Left forelimb (tissue), 1 donor: ENCODE measurements around the gene GOLGA6A.
A peak's percentile ranks its signal among the peaks of the same experiment; 100 is the strongest.
"Not testable (repeated sequence)": the region's sequence is repeated elsewhere in the genome, so short reads cannot be mapped to it uniquely, and the experiment has no call there.

Experiments used
- DNase-seq: peaks from one replicate; pipeline ENCODE4 v3.0.0-alpha.2; 2018; ENCODE audit warnings: low spot score

GOLGA6A gene

GRCh38 chr15:74108111-74108510 lies 25.8 kb upstream of the GOLGA6A start:
- no peak for DNase-seq

- peak; percentile 93 for DNase-seq
Observed at GRCh38 chr15:74099963-74100733, 17.8 kb upstream of the GOLGA6A start.

- DNase-seq: not testable (repeated sequence)
Observed at GRCh38 chr15:74096753-74097474, 14.6 kb upstream of the GOLGA6A start.

- DNase-seq: not testable (repeated sequence)
Observed at GRCh38 chr15:74095610-74096009, 13.3 kb upstream of the GOLGA6A start.

- DNase-seq: not testable (repeated sequence)
Observed at GRCh38 chr15:74094567-74094966, 12.2 kb upstream of the GOLGA6A start.

- not testable (repeated sequence) for DNase-seq
Observed at GRCh38 chr15:74075781-74076180, 6.6 kb downstream of the GOLGA6A start.

- DNase-seq: not testable (repeated sequence)
Observed at GRCh38 chr15:74072614-74073337, 9.6 kb downstream of the GOLGA6A start.

GRCh38 chr15:74072132-74072531 lies 10.2 kb downstream of the GOLGA6A start:
- DNase-seq: not testable (repeated sequence)

GRCh38 chr15:74071645-74072044 lies 10.7 kb downstream of the GOLGA6A start:
- not testable (repeated sequence) for DNase-seq

- DNase-seq: not testable (repeated sequence)
Observed at GRCh38 chr15:74065684-74066411, 16.5 kb downstream of the GOLGA6A start.

- DNase-seq: not testable (repeated sequence)
Observed at GRCh38 chr15:74064822-74065221, 17.5 kb downstream of the GOLGA6A start.

GRCh38 chr15:74064183-74064582 lies 18.2 kb downstream of the GOLGA6A start:
- DNase-seq: not testable (repeated sequence)

GRCh38 chr15:74063425-74064146 lies 18.8 kb downstream of the GOLGA6A start:
- not testable (repeated sequence) for DNase-seq

GRCh38 chr15:74062671-74063070 lies 19.7 kb downstream of the GOLGA6A start:
- DNase-seq: no peak

GRCh38 chr15:74062236-74062635 lies 20.1 kb downstream of the GOLGA6A start:
- no peak for DNase-seq

- DNase-seq: no peak
Observed at GRCh38 chr15:74060251-74060650, 22.1 kb downstream of the GOLGA6A start.

GRCh38 chr15:74059050-74059833 lies 23.1 kb downstream of the GOLGA6A start:
- DNase-seq: not testable (repeated sequence)

GRCh38 chr15:74056330-74056729 lies 26.0 kb downstream of the GOLGA6A start:
- not testable (repeated sequence) for DNase-seq

- no peak for DNase-seq
Observed at GRCh38 chr15:74055804-74056203, 26.5 kb downstream of the GOLGA6A start.

GRCh38 chr15:74053941-74054529 lies 28.3 kb downstream of the GOLGA6A start:
- DNase-seq: peak; percentile 89
